Activated T-cell treated with anti-CD3 and anti-CD28 coated beads, Interleukin-2, amount 50 U/mL, for 4 hours (primary cell): ENCODE results near the gene PCK1. TPM values are rescaled to one million over a fixed set of nuclear protein-coding genes. Genes with fewer than 3 reads are reported as not detected.

Source experiments
- ATAC-seq, 2 donors: fragments of 200-7000 bp; cut with Tn5 transposase; one replicate each; pipeline ENCODE4 v1.10.0; 2021
- DNase-seq: peaks from one replicate; pipeline ENCODE4 v3.0.0-alpha.2; 2020
- H3K27me3 Mint-ChIP-seq: one replicate; pipeline ENCODE4 v1.8.0; 2021; ENCODE audit warnings: low read depth, mixed read lengths
- H3K36me3 Mint-ChIP-seq: one replicate; pipeline ENCODE4 v1.8.0; 2022; ENCODE audit warnings: mixed read lengths; ENCODE audit not compliant: insufficient read depth
- H3K4me1 Mint-ChIP-seq: one replicate; pipeline ENCODE4 v1.8.0; 2021; ENCODE audit warnings: low read depth, mixed read lengths
- H3K4me3 Mint-ChIP-seq: one replicate; pipeline ENCODE4 v1.8.0; 2021; ENCODE audit warnings: mild to moderate bottlenecking, moderate library complexity, mixed read lengths
- H3K9me3 Mint-ChIP-seq: one replicate; pipeline ENCODE4 v1.8.0; 2021; ENCODE audit warnings: mixed read lengths
- total RNA-seq, 3 donors: library from RNA; stranded (reverse); gene quantifications; one replicate each; pipeline ENCODE4 v1.2.1, GENCODE V29; 2021

The PCK1 gene
- total RNA-seq, 3 donors from 2014 or later, result 0.21 to 0.68 (median 0.22) TPM

DNA sequence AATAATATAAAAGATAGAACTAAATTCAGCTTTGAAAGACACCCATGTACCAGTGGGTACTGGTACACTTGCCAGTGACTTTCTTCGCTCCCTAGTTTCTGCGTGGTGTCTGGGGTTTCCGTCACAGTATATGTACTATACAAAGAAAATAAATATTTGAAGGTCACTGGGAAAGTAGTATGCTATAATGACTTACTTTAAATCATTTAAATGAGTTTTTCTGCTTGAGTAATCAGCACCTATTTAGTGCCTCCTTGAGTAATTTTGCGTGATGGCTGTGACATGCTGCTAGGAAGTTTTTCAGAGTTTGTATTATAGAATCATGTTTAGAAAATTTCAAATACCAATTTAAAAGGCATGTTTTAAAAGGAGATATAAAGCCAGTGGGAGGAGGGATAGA, 32.8 kb upstream of the PCK1 start:
- Mint-ChIP-seq H3K36me3 (no peaks in the 10 kb centered on the region), H3K4me3 (no peak overlapping the region), H3K27me3 (peaks cover 3% of the 10 kb centered on the region), H3K4me1 (peaks cover 1% of the 10 kb centered on the region), H3K9me3 (no peaks in the 10 kb centered on the region)
- ATAC-seq (no peak), DNase-seq (no peak)

DNA sequence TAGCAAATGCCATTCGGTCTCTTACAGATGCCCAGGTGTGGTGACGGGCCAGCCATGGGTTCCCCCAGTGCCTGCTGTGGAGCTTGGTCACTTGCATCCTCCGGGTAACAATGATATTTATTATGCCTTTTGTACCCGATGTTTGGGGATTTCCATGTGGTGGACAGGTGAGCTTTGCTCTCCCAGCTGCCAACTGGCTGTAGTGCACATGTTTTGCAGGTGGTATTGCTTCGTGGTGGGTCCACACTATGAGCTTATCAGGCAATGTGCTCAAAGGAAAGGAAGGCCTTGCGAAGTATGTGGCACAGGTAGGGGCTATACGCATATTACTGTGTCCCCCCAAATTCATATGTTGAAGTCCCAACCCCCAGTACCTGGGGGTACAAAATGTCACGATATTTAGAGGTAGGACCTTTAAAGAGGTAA, 31.7 kb upstream of the PCK1 start:
- Mint-ChIP-seq H3K4me1 (no peaks in the 10 kb centered on the region), H3K36me3 (no peaks in the 10 kb centered on the region), H3K9me3 (no peaks in the 10 kb centered on the region), H3K27me3 (peaks cover 10% of the 10 kb centered on the region), H3K4me3 (no peak overlapping the region)
- ATAC-seq (no peak), DNase-seq (no peak)

DNA sequence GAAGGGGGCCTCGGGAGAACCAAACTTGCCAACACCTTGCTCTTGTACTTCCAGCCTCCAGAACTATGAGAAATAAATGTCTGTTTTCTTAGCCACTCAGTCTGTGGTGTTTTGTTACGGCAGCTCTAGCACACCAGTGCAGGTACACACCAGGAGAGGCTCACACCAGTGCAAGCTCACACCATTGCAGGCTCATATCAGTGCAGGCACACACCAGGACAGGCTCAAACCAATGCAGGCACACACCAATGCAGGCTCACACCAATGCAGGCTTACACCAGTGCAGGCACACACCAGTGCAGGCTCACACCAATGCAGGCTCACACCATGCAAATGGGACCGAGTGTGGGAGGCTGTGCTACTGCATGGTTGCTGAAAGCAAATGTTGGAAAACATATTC, 31.1 kb upstream of the PCK1 start:
- no peak for ATAC-seq
- Mint-ChIP-seq H3K9me3 (no peaks in the 10 kb centered on the region), H3K27me3 (peaks cover 10% of the 10 kb centered on the region), H3K36me3 (no peaks in the 10 kb centered on the region), H3K4me1 (no peaks in the 10 kb centered on the region), H3K4me3 (no peak overlapping the region)
- DNase-seq, result no peak

DNA sequence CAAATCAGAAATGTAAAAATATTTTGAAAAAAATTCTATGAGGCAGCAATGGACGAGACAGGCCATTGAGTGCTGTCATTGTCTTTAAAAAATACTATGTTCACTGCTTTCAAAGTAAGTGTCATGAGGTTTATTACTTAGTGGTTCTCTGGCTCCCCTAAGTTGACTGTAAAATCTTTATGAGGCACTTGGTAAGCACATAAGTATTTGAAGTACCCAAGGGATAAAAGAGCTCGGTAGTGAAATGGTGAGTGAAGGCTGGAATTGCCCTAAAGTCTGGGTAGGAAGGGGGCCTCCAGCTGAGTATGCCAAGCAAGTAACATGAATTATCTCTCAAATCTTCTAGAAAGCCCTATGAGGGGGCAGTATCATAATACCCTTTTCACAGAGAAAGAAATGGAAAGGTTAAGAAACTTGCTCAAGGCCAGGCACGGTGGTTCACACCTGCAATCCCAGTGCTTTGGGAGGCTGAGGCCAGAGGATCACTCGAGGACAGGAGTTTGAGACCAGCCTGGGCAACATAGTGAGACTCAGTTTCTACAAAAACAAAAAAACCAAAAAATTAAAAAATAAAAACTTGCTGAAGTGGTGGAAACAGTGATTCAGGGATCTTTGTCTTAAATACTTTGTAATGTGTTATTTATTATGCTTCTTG, 30.5 kb upstream of the PCK1 start:
- Mint-ChIP-seq H3K27me3 (peaks cover 15% of the 10 kb centered on the region), H3K9me3 (no peaks in the 10 kb centered on the region), H3K4me3 (no peak overlapping the region), H3K36me3 (no peaks in the 10 kb centered on the region), H3K4me1 (no peaks in the 10 kb centered on the region)
- no peak for DNase-seq
- ATAC-seq, result no peak

DNA sequence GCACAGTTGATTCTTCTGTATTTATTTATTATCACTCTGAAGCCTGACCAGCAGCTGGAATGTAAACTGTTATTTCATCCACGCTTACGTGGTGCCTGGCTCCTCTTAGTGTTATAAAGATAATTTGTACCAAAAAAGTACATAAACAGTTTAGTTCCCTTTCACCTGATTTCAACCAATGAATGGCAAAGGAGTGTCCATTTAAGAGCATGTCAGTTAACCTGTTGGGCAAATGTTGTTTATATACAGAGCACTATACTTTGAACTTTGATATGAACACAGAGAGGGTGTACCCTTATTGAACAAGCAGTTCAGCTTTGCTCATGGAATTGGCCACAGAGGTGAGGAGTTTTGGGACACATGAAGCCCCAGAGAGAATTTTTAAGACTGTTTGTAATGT, 28.8 kb upstream of the PCK1 start:
- no peaks in the 10 kb centered on the region for H3K9me3 Mint-ChIP-seq
- H3K36me3 Mint-ChIP-seq, result no peaks in the 10 kb centered on the region
- no peaks in the 10 kb centered on the region for H3K4me1 Mint-ChIP-seq
- no peak overlapping the region for H3K4me3 Mint-ChIP-seq
- peaks cover 21% of the 10 kb centered on the region for H3K27me3 Mint-ChIP-seq
- DNase-seq (no peak), ATAC-seq (no peak)

DNA sequence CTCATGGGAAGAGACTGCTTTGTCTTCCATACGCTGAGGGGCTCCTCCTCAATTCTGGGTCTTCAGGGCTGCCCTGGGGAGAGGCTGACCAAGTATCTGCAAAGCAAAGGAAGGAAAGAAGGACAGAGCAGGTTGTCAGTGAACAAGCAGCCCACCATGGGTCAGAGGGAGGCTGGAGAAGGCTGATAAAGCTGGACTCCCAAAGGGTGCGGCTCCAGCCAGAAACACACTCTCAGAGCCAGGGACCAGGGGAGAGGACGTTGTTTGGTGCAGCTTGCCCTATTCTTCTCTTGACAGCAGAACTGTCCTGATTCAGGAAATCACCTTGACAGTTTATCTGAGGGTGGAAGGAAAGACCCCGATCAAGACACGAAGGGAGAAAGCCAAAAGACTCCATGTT, 25.6 kb upstream of the PCK1 start:
- H3K9me3 Mint-ChIP-seq, result peaks cover 3% of the 10 kb centered on the region
- ATAC-seq (no peak), DNase-seq (no peak)
- H3K4me1 Mint-ChIP-seq, result no peaks in the 10 kb centered on the region
- peaks cover 25% of the 10 kb centered on the region for H3K27me3 Mint-ChIP-seq
- no peaks in the 10 kb centered on the region for H3K36me3 Mint-ChIP-seq
- no peak overlapping the region for H3K4me3 Mint-ChIP-seq

DNA sequence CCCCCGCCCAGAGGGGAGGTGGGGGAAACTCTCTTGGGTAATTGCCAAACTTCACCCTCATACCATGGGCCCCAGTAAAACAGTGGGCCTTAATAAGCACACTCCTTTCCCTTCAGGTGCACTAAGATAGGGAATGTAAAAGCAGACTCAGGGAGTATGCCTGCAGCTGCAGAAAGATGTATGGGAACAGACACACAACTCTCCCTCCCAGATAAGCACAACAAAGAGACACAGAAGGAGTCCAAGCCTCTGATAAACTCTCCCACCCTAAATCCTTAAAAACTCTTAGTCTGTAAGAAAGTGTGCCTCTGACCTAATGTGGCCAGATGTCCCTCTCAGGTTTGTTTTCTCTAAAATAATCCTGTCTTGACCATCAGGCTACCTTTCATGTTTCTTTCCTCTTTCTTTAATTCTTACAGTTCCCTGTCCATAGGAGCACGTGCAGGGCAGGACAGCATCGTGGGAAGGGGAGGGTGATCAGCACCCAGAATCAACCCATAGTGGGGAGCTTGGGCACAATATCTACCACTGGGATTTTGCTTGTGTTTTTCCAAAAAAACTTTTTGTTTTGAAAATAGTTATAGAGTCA, 24.7 kb upstream of the PCK1 start:
- peaks cover 3% of the 10 kb centered on the region for H3K9me3 Mint-ChIP-seq
- DNase-seq (no peak), ATAC-seq (no peak)
- H3K4me1 Mint-ChIP-seq, result no peaks in the 10 kb centered on the region
- H3K4me3 Mint-ChIP-seq, result no peak overlapping the region
- no peaks in the 10 kb centered on the region for H3K36me3 Mint-ChIP-seq
- H3K27me3 Mint-ChIP-seq, result peaks cover 28% of the 10 kb centered on the region

DNA sequence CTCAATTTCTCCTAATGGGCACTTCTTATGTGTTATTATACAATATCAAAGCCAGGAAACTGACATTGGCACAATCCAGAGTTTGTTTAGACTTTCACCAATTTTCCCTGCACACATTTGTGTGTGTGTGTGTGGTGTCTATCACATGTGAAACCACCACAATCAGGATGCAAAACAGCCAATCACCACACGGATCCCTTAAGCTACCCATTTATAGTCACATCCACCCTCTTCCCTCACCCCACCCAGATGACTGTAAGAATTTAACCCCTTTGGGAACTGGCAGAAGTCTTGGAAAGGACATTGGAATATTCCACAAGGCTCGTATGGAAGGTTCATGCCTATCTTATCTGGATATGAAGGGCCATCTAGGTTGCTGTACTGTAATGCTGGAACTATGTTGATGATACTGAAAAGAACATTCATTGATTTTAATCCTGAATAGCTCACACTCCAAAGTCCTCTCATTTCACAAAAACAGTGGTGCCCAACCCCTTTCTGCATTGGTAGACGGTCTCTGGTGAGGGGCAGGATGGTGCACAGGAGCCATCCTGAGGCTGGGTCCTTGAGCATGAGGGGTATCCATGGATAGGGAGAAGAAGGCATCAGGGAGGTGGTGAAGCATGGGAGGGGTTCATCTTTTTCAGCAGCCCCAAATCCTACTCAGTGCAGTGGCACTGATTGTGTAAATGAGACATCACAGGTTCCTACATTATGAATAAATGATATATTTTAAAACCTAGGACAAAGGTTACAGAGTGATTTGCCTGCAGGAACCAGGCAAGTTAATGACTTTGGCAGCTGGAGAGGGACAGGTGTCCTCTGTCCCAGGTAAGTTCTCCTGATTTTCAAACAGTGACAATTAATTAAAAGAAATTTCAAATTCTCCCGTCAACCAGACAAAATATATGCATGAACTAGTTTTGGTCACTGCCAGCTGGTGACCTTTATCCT, 23.9 kb upstream of the PCK1 start:
- Mint-ChIP-seq H3K4me1 (no peaks in the 10 kb centered on the region), H3K27me3 (peaks cover 28% of the 10 kb centered on the region), H3K4me3 (no peak overlapping the region), H3K36me3 (no peaks in the 10 kb centered on the region), H3K9me3 (peaks cover 3% of the 10 kb centered on the region)
- no peak for ATAC-seq
- DNase-seq, result no peak

DNA sequence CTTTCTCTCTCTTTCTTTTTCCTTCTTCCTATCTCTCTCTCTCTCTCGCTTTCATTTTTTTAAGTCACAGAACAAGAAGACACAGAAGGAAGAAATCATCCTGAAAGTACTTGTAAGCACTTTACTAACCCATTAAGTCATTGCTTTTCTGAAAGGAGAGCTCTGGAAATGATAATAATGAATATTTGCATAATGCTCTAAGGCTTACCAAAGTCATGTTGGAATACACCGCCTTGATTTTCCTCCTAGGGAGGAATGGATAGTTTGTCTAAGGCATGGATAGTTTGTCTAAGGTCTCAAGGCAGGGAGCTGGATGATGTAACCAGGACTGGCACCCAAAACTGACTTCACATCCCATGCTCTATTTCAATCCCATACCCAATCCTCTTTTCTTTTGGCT, 23.1 kb upstream of the PCK1 start:
- peaks cover 3% of the 10 kb centered on the region for H3K9me3 Mint-ChIP-seq
- ATAC-seq, result no peak
- H3K4me3 Mint-ChIP-seq, result no peak overlapping the region

DNA sequence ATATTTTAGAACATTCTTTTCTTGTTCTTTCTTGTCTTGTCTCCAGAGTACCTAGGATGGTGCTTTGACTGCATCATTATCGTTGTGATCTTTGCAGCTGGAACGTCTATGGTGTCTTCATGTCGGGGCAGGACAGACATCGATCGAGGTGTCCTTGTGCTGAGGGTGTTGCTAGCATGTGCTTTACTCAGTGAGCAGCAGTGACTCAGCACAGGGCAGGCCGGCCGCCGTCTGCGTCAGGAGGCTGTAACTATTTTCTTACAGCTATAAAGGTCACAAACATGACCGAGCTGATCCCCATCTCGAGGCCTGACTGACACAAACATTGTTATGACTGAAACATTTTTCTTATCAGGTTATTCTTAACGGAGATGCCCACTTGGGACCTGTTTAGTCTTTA, 21.0 kb upstream of the PCK1 start:
- H3K4me1 Mint-ChIP-seq, result no peaks in the 10 kb centered on the region
- no peaks in the 10 kb centered on the region for H3K36me3 Mint-ChIP-seq
- peaks cover 3% of the 10 kb centered on the region for H3K9me3 Mint-ChIP-seq
- DNase-seq (no peak), ATAC-seq (no peak)
- no peak overlapping the region for H3K4me3 Mint-ChIP-seq
- peaks cover 21% of the 10 kb centered on the region for H3K27me3 Mint-ChIP-seq

More for the DNA sequence above, 23.1 kb upstream of the PCK1 start:
- no peaks in the 10 kb centered on the region for H3K4me1 Mint-ChIP-seq
- H3K36me3 Mint-ChIP-seq, result no peaks in the 10 kb centered on the region
- H3K27me3 Mint-ChIP-seq, result peaks cover 27% of the 10 kb centered on the region
- DNase-seq, result no peak

DNA sequence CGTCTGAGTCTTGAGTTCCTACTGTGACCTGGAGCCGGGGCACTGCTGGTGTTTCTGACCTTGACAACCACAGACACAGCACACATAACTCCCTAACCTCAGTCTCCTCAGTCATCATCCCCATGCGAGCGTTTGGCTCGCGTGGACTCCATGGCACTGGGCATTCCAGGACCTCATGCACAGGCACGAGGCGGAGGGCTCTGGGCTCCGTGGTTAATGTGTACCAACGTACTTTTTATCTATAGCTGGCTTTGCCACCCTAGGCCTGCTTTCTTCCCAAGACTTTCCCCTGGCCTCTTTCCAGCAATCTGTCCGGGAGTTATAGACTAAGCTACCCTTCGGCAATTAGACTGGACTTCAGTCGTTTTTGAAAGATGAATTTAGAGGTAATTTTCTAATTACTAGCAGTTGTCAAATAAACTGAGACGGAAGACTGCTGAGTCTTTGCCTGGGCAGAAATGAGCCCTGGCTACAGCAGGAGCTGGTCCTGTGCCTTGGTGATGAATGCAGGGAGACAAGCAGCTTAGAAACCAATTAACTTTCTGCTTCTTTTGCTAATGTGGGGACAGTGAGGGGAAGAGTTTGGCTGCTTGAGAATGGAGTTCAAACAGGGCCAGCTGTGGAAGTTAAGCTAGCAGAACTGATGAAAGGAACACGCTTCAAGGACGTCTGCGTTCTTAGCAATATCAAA, 19.9 kb upstream of the PCK1 start:
- Mint-ChIP-seq H3K27me3 (peaks cover 12% of the 10 kb centered on the region), H3K4me3 (no peak overlapping the region)

DNA sequence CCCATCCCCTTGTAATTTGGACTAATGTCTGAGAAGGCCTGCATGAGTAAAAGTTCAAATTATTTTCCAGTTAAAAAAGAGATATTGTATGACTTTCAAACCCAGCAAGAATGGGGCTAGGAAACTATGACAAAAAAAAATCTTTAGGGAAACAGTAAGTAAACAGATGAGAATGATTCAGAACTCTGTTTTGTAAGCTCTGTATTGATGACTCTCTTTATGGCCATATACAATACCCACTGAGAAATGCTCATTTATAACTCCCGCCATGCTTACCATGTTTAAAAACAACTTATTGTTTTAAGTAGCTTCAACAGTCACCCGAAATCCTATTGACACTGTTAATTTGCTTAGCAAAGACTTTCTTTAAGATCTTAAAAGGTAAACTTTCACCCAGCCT, 17.2 kb upstream of the PCK1 start:
- H3K9me3 Mint-ChIP-seq, result peaks cover 3% of the 10 kb centered on the region
- H3K36me3 Mint-ChIP-seq, result no peaks in the 10 kb centered on the region
- ATAC-seq (no peak), DNase-seq (no peak)
- H3K4me1 Mint-ChIP-seq, result no peaks in the 10 kb centered on the region
- no peak overlapping the region for H3K4me3 Mint-ChIP-seq
- peaks cover 17% of the 10 kb centered on the region for H3K27me3 Mint-ChIP-seq

More for the DNA sequence above, 19.9 kb upstream of the PCK1 start:
- H3K4me1 Mint-ChIP-seq, result no peaks in the 10 kb centered on the region
- H3K36me3 Mint-ChIP-seq, result no peaks in the 10 kb centered on the region
- H3K9me3 Mint-ChIP-seq, result peaks cover 3% of the 10 kb centered on the region
- no peak for ATAC-seq
- no peak for DNase-seq

DNA sequence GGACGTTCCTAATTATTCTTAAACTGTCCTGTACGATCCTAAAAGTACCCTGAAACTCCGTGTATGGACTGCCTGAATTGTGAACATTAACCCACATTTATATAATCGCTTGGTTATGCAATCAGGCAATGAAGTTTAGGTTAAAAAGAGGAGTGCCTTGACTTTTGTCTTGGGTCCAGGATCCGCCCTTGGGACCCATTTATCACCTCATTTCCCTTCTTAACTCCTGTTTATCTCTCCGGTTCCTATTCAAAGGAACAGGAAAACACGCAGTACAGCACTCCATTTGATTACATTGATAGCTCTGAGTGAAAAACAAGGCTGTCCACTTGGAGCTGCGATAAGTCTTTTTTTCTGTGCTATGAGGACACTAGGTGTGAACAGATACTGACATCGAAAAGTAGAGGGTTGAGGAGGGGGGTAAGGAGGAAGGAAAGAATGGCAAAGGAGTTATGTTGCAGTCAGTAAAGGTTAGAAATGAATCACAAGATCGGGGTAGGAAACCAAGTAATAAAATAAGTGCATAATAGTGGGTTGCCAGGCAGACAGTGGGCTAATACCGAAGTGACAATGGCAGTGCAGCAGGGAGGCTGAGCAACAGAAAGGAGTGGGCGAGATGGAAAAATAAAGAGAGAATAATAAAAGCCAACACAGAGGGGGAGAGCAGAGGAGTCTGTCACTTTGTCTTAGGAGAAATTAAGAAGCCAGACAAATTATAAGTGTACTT, 15.9 kb upstream of the PCK1 start:
- no peak overlapping the region for H3K4me3 Mint-ChIP-seq
- H3K9me3 Mint-ChIP-seq, result no peaks in the 10 kb centered on the region
- H3K36me3 Mint-ChIP-seq, result no peaks in the 10 kb centered on the region
- DNase-seq (no peak), ATAC-seq (peak; percentile 43 to 52)
- H3K27me3 Mint-ChIP-seq, result peaks cover 15% of the 10 kb centered on the region
- H3K4me1 Mint-ChIP-seq, result no peaks in the 10 kb centered on the region
